ENCODE results near the gene CFAP58. TPM values are rescaled to one million over a fixed set of nuclear protein-coding genes. Genes with fewer than 3 reads are reported as not detected.

CFAP58 gene
- total RNA-seq, 5 donors from 2014 or later (not counting 1 experiment from before 2014, with no cell fraction given) = not detected

DNA sequence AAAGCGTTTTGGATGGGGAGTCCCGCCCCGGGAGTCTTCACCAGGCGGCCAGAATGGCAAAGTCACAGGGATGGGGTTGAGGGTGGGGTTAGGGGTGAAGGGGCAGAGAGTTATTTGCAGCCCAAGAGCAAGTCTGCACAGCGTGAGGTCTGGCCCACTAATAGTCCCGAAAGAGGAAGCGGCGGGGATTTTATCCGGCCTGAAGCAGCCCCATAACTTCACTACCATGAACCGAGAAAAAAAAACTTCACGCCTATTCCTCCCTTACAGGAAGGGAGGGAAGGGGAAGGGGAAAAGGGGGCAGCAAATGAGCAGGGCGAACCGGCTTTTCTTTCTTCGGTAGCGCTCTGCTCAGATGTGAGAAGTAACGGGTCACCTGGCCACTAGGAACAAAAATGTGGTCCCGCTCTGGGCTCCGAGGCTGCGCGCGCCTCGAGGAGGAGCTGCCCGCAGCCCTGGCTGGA lies 16.1 kb upstream of the CFAP58 start:
- peak overlapping the region; percentile 89 to 95 for H3K27ac Mint-ChIP-seq
- H3K4me1 Mint-ChIP-seq = peaks cover 55 to 60% (median 56%) of the 10 kb centered on the region in 3 donors
- peaks cover 42 to 52% of the 10 kb centered on the region in 2 experiments for H3K4me1 ChIP-seq (ENCODE audit: control insufficient read depth in 1 of 2, extremely low read depth in 1 of 2, insufficient read depth in 2 of 2, low read length in 2 of 2)
- CTCF ChIA-PET = interaction anchor here (0.8 to 4.7 kb wide), 11 partner anchors 8 to 217 kb away, joined by 3 to 45 read pairs (median 6); partner anchors contain the start of genes CFAP58 (in 2 of the 2) and GSTO2 (in 1 of the 2)
- no peaks in the 10 kb centered on the region for H3K9me3 Mint-ChIP-seq
- WGBS (ENCODE audit: insufficient coverage) = 0% methylated on average over 11 of the region's 23 CpGs
- POLR2A ChIA-PET = interaction anchor here in 1 of 2 donors (1.5 to 1.9 kb wide), 2 partner anchors 8 to 14 kb away, joined by 12 to 21 read pairs; no protein-coding TSS in a partner anchor
- H3K36me3 ChIP-seq (ENCODE audit: control insufficient read depth in 2 of 2, extremely low read depth in 1 of 2, insufficient read depth in 1 of 2, low read length in 1 of 2) = peaks cover 4% of the 10 kb centered on the region in 2 donors
- no peaks in the 10 kb centered on the region for H3K27me3 Mint-ChIP-seq
- peak overlapping the region; percentile 88 to 99 (median 90) for H3K4me3 Mint-ChIP-seq
- no peaks in the 10 kb centered on the region for H3K27me3 ChIP-seq (replicated peaks in 1 of 2; ENCODE audit: control insufficient read depth in 2 of 2, extremely low read depth in 1 of 2, insufficient read depth in 2 of 2, low read length in 1 of 2)
- DNase-seq (peak in 1 of 35 experiments; percentile 42), ATAC-seq (replicated peaks in 1 of 4) (peak; percentile 5 to 25 (median 18))
- peak overlapping the region; percentile 88 for H3K27ac ChIP-seq (ENCODE audit: low read length)
- peak overlapping the region; percentile 93 to 97 for H3K4me3 ChIP-seq (ENCODE audit: control insufficient read depth in 1 of 2, extremely low read depth in 1 of 2, low read length in 1 of 2)
- peaks cover 7% of the 10 kb centered on the region for H3K36me3 Mint-ChIP-seq
- no peaks in the 10 kb centered on the region for H3K9me3 ChIP-seq

DNA sequence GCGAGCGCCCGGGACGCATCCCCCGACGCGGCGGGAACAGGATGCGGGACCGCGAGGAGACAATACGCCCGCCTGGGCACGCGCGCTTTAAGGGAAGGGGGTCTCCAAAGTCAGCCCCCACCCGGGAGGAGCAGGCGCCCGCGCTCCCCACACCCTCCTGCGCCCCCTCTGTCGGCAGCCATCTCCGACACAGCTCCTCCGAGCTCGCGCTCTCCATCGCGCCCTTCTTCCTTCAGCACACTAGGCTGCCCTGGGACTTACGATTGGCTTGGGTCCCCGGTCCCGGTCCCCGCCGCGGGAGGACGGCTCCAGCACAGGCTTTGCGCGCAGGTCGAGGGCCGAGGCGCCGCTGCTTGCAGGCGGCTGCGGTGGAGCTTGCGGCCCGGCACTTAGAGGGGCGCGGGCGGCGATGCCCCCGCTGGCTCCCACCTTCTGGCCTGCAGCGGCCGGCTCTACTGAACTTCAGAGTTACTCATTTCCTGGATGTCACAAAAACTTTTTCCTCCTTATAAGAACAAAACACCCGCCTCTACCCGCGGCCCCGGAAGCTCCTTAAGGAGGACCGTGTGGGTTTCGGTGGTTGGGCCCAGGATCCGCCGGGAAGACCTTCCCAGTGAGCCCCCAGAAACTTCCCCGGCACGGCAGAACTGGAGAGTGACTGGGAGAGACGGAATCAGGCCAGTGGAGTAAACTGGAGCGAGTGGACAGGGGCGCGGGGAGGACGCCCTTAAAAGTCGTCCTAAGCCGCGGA lies 15.5 kb upstream of the CFAP58 start, which contains the start of gene ITPRIP:
Gene ITPRIP (minus strand): TSS at position 481 of the 751 bp plus-strand sequence. CDS start 22,414 bp downstream, outside the sequence.
- under 1% methylated on average over 60 of the region's 70 CpGs for WGBS (ENCODE audit: insufficient coverage)
- H3K4me3 ChIP-seq (ENCODE audit: control insufficient read depth in 1 of 2, extremely low read depth in 1 of 2, low read length in 1 of 2) = peak within 1 kb of the TSS; percentile 93 to 97
- ChIA-PET POLR2A (interaction anchor here (0.7 to 1.9 kb wide), 7 partner anchors 9 to 848 kb away, joined by 4 to 21 read pairs (median 6); no protein-coding TSS in a partner anchor), CTCF (interaction anchor here (0.7 to 4.7 kb wide), 16 partner anchors 9 to 450 kb away, joined by 3 to 45 read pairs (median 6); partner anchors contain the start of genes CFAP58 (in 2 of the 2) and GSTO2 (in 1 of the 2))
- H3K36me3 ChIP-seq (ENCODE audit: control insufficient read depth in 2 of 2, extremely low read depth in 1 of 2, insufficient read depth in 1 of 2, low read length in 1 of 2) = peaks cover 3 to 4% of the 10 kb centered on the region in 2 donors
- Mint-ChIP-seq H3K4me3 (peak within 1 kb of the TSS; percentile 88 to 99 (median 90)), H3K9me3 (no peaks in the 10 kb centered on the region), H3K4me1 (peaks cover 49 to 54% (median 50%) of the 10 kb centered on the region in 3 donors), H3K27ac (peak within 1 kb of the TSS; percentile 97 to 100), H3K36me3 (peaks cover 2% of the 10 kb centered on the region), H3K27me3 (no peaks in the 10 kb centered on the region)
- H3K27ac ChIP-seq (ENCODE audit: low read length) = peak within 1 kb of the TSS; percentile 88
- H3K9me3 ChIP-seq = no peaks in the 10 kb centered on the region
- ATAC-seq (replicated peaks in 1 of 4) (peak; percentile 83 to 87 (median 85)), DNase-seq (peak; percentile 50 to 83 (median 65))
- peaks cover 36 to 46% of the 10 kb centered on the region in 2 experiments for H3K4me1 ChIP-seq (ENCODE audit: control insufficient read depth in 1 of 2, extremely low read depth in 1 of 2, insufficient read depth in 2 of 2, low read length in 2 of 2)
- no peaks in the 10 kb centered on the region for H3K27me3 ChIP-seq (replicated peaks in 1 of 2; ENCODE audit: control insufficient read depth in 2 of 2, extremely low read depth in 1 of 2, insufficient read depth in 2 of 2, low read length in 1 of 2)

DNA sequence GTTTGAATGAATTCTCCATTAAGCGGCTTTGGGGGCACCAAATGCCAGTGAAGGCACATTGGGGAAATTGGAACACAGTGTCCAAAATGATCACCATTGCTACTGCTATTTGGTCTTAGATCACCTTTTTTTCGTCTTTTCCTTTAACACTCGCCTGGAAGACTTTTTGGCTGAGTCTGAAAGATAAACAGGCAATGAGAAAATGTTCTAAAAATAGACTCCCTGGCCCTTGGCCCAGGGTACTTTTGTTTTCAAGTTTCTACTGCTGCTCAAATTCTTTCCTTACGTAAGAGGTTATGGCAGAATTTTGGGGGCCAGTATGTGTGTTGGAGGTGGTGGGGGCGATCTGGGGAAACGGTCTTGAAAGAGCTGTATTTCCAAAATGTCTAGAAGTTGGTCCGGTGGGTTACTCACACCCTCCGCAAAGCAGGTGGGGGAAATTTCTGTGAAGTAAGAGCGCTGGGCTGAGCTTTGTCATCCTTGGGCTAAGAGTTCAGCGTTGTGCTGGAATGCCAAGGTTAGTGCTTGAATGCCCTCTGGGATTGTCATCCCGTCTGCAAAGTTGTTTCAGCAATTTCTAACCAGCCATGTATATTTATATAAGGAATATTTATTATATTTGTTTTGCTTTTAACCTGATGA lies 14.0 kb upstream of the CFAP58 start:
- H3K36me3 ChIP-seq (ENCODE audit: control insufficient read depth in 2 of 2, extremely low read depth in 1 of 2, insufficient read depth in 1 of 2, low read length in 1 of 2) = no peaks in the 10 kb centered on the region
- no peaks in the 10 kb centered on the region for H3K36me3 Mint-ChIP-seq
- ChIA-PET CTCF (interaction anchor here (0.6 to 4.7 kb wide), 6 partner anchors 8 to 47 kb away, joined by 5 to 45 read pairs (median 10); no protein-coding TSS in a partner anchor), POLR2A (interaction anchor here (0.6 to 1.9 kb wide), 3 partner anchors 10 to 67 kb away, joined by 5 to 21 read pairs (median 8); no protein-coding TSS in a partner anchor)
- no peak overlapping the region for H3K27ac ChIP-seq (ENCODE audit: low read length)
- H3K9me3 ChIP-seq = no peaks in the 10 kb centered on the region
- H3K9me3 Mint-ChIP-seq = no peaks in the 10 kb centered on the region
- no peaks in the 10 kb centered on the region for H3K27me3 Mint-ChIP-seq
- peak overlapping the region in 1 of 2 donors; percentile 58 for H3K27ac Mint-ChIP-seq
- H3K4me3 Mint-ChIP-seq = peak overlapping the region; percentile 88 to 99 (median 90)
- no peaks in the 10 kb centered on the region for H3K27me3 ChIP-seq (replicated peaks in 1 of 2; ENCODE audit: control insufficient read depth in 2 of 2, extremely low read depth in 1 of 2, insufficient read depth in 2 of 2, low read length in 1 of 2)
- H3K4me3 ChIP-seq (ENCODE audit: control insufficient read depth in 1 of 2, extremely low read depth in 1 of 2, low read length in 1 of 2) = no peak overlapping the region
- DNase-seq (no peak), ATAC-seq (replicated peaks in 1 of 4) (no peak)
- peaks cover 24 to 32% of the 10 kb centered on the region in 2 experiments for H3K4me1 ChIP-seq (ENCODE audit: control insufficient read depth in 1 of 2, extremely low read depth in 1 of 2, insufficient read depth in 2 of 2, low read length in 2 of 2)
- WGBS (ENCODE audit: insufficient coverage) = 91% methylated on average over 6 of the region's 11 CpGs
- H3K4me1 Mint-ChIP-seq = peaks cover 35 to 40% (median 35%) of the 10 kb centered on the region in 3 donors

DNA sequence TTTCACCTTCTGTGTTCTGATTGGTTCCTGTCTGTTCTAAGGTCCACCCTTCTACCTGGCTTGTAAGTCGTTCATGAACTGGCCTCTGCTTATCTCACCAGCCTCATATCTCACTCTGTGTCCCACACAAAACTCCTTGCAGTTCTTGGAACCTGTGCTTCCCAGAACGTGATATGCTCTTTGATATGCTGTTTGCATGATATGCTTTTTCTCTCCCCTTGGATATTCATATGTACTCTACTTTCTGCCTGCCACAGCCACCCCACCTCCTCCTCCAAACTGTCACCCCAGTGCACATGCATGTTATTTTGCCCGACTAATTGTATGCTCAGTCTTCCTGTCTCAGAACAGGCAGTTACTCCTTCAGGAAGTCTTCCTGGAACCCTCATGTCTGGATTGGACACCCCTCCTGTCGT lies 13.5 kb upstream of the CFAP58 start:
- no peaks in the 10 kb centered on the region for H3K36me3 ChIP-seq (ENCODE audit: control insufficient read depth in 2 of 2, extremely low read depth in 1 of 2, insufficient read depth in 1 of 2, low read length in 1 of 2)
- H3K4me1 Mint-ChIP-seq = peaks cover 29 to 35% (median 31%) of the 10 kb centered on the region in 3 donors
- DNase-seq = no peak
- no peak overlapping the region for H3K27ac Mint-ChIP-seq
- H3K27ac ChIP-seq (ENCODE audit: low read length) = no peak overlapping the region
- H3K27me3 Mint-ChIP-seq = no peaks in the 10 kb centered on the region
- ATAC-seq (replicated peaks in 1 of 4) = no peak
- POLR2A ChIA-PET = no interaction called here
- H3K4me3 Mint-ChIP-seq = peak overlapping the region in 2 of 3 donors; percentile 51 to 90
- H3K4me3 ChIP-seq (ENCODE audit: control insufficient read depth in 1 of 2, extremely low read depth in 1 of 2, low read length in 1 of 2) = no peak overlapping the region
- peaks cover 19 to 27% of the 10 kb centered on the region in 2 experiments for H3K4me1 ChIP-seq (ENCODE audit: control insufficient read depth in 1 of 2, extremely low read depth in 1 of 2, insufficient read depth in 2 of 2, low read length in 2 of 2)
- 86% methylated on average over 3 of the region's 4 CpGs for WGBS (ENCODE audit: insufficient coverage)
- no peaks in the 10 kb centered on the region for H3K27me3 ChIP-seq (replicated peaks in 1 of 2; ENCODE audit: control insufficient read depth in 2 of 2, extremely low read depth in 1 of 2, insufficient read depth in 2 of 2, low read length in 1 of 2)
- no peaks in the 10 kb centered on the region for H3K9me3 ChIP-seq
- CTCF ChIA-PET = interaction anchor here in 1 of 2 donors (4.3 kb wide), 1 partner anchor 11 kb away, joined by 30 read pairs; no protein-coding TSS in a partner anchor
- H3K36me3 Mint-ChIP-seq = no peaks in the 10 kb centered on the region
- no peaks in the 10 kb centered on the region for H3K9me3 Mint-ChIP-seq

DNA sequence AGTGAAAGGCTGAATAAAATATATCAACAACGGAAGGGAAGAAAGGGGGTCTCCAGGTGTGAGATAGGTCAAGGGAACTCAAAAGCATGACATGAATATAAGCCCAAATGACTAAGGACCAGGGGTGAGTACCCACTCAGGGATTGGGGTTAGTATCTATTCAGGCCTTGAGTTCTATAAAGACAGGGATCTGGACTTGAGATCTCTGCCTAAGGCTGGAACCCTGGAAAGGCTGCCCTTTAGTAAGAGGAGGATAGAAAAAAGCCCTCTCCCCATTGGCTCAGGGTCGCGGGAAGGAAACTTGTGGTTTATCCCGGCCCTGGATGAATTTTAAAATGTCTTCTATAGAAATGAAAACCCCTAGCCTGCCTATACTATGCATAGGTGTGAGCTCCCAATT lies 13.0 kb upstream of the CFAP58 start:
- H3K4me3 Mint-ChIP-seq = peak overlapping the region in 2 of 3 donors; percentile 51 to 90
- Histone ChIP-seq H3K4me1 (ENCODE audit: control insufficient read depth in 1 of 2, extremely low read depth in 1 of 2, insufficient read depth in 2 of 2, low read length in 2 of 2) (peaks cover 14 to 22% of the 10 kb centered on the region in 2 experiments), H3K27me3 (replicated peaks in 1 of 2; ENCODE audit: control insufficient read depth in 2 of 2, extremely low read depth in 1 of 2, insufficient read depth in 2 of 2, low read length in 1 of 2) (no peaks in the 10 kb centered on the region), H3K36me3 (ENCODE audit: control insufficient read depth in 2 of 2, extremely low read depth in 1 of 2, insufficient read depth in 1 of 2, low read length in 1 of 2) (no peaks in the 10 kb centered on the region), H3K9me3 (no peaks in the 10 kb centered on the region), H3K27ac (ENCODE audit: low read length) (no peak overlapping the region), H3K4me3 (ENCODE audit: control insufficient read depth in 1 of 2, extremely low read depth in 1 of 2, low read length in 1 of 2) (no peak overlapping the region)
- H3K9me3 Mint-ChIP-seq = peaks cover 0 to 5% (median 4%) of the 10 kb centered on the region in 3 donors
- peaks cover 27 to 32% (median 31%) of the 10 kb centered on the region in 3 donors for H3K4me1 Mint-ChIP-seq
- WGBS (ENCODE audit: insufficient coverage) = 83% methylated on average over 1 of the region's 4 CpGs
- H3K36me3 Mint-ChIP-seq = no peaks in the 10 kb centered on the region
- DNase-seq = no peak
- POLR2A ChIA-PET = interaction anchor here in 1 of 2 donors (0.7 kb wide), 1 partner anchor 34 kb away, joined by 3 read pairs; no protein-coding TSS in a partner anchor
- no peak overlapping the region for H3K27ac Mint-ChIP-seq
- H3K27me3 Mint-ChIP-seq = no peaks in the 10 kb centered on the region
- CTCF ChIA-PET = interaction anchor here (1.0 to 1.3 kb wide), 8 partner anchors 10 to 45 kb away, joined by 3 to 13 read pairs (median 4); partner anchors contain the start of gene CFAP58 (in 1 of the 2)
- ATAC-seq (replicated peaks in 1 of 4) = no peak

Data from T-cell (primary cell).